ENCODE results near the gene ZBTB22. TPM values are rescaled to one million over a fixed set of nuclear protein-coding genes. Genes with fewer than 3 reads are reported as not detected.

The ZBTB22 gene
- polyA plus RNA-seq, 1 donor (not counting 4 experiments of a cell fraction or from before 2014, with no cell fraction given): 6.5 TPM

- no peaks in the 10 kb centered on the region for H3K9me3 ChIP-seq (ENCODE audit: control insufficient read depth, low read depth, low read length)
- peak overlapping the region; percentile 99 for H3K27ac ChIP-seq (ENCODE audit: control insufficient read depth, insufficient read depth, low read length)
- H3K4me3 ChIP-seq (ENCODE audit: control insufficient read depth in 2 of 3, extremely low read depth in 1 of 3, insufficient read depth in 2 of 3, low read depth in 1 of 3, low read length in 3 of 3): peak overlapping the region; percentile 76 to 100 (median 96)
- H3K27me3 ChIP-seq (ENCODE audit: control insufficient read depth, extremely low read depth, insufficient read depth, low read length): no peaks in the 10 kb centered on the region
- H3K4me1 ChIP-seq (ENCODE audit: control insufficient read depth, extremely low read depth, insufficient read depth, low read length): peaks cover 35% of the 10 kb centered on the region
- H2AFZ ChIP-seq (ENCODE audit: control insufficient read depth, low read length): no peak overlapping the region
- no peak for FAIRE-seq
- no peak for TF ChIP-seq CTCF (optimal IDR thresholded peaks at IDR 0.05 in 1 of 3, IDR thresholded peaks at IDR 0.05 in 1 of 3, conservative IDR thresholded peaks at IDR 0.05 in 1 of 3; ENCODE audit: extremely low read depth in 1 of 3, insufficient read depth in 2 of 3, low read length in 3 of 3)
- TF ChIP-seq EZH2 (IDR thresholded peaks at IDR 0.05; ENCODE audit: low read length): no peak
- peaks cover 34% of the 10 kb centered on the region for H4K20me1 ChIP-seq (ENCODE audit: control insufficient read depth, extremely low read depth, insufficient read depth, low read length)
- no peak for DNase-seq (ENCODE audit: low read depth, low spot score)
- peaks cover 2% of the 10 kb centered on the region for H3K9me1 ChIP-seq (ENCODE audit: control insufficient read depth, extremely low read depth, insufficient read depth, low read length)
- H3K4me2 ChIP-seq (ENCODE audit: control insufficient read depth, extremely low read depth, insufficient read depth, low read depth, low read length): peak overlapping the region; percentile 93
- peak overlapping the region; percentile 98 for H3K9ac ChIP-seq (ENCODE audit: control insufficient read depth, extremely low read depth, insufficient read depth, low read length)
- peaks cover 21 to 52% of the 10 kb centered on the region in 2 experiments for H3K36me3 ChIP-seq (ENCODE audit: control insufficient read depth in 2 of 2, extremely low read depth in 1 of 2, insufficient read depth in 2 of 2, low read length in 2 of 2)
- dilution Hi-C loops (cut with MboI; ENCODE audit: extremely low pct_ligation_motif_present, low sequenced_read_pairs): no loop called here
- H3K79me2 ChIP-seq (ENCODE audit: control insufficient read depth, insufficient read depth, low read length): peaks cover 54% of the 10 kb centered on the region
Observed at GRCh38 chr6:33273924-33274902, 43.3 kb downstream of the ZBTB22 start.

DNA sequence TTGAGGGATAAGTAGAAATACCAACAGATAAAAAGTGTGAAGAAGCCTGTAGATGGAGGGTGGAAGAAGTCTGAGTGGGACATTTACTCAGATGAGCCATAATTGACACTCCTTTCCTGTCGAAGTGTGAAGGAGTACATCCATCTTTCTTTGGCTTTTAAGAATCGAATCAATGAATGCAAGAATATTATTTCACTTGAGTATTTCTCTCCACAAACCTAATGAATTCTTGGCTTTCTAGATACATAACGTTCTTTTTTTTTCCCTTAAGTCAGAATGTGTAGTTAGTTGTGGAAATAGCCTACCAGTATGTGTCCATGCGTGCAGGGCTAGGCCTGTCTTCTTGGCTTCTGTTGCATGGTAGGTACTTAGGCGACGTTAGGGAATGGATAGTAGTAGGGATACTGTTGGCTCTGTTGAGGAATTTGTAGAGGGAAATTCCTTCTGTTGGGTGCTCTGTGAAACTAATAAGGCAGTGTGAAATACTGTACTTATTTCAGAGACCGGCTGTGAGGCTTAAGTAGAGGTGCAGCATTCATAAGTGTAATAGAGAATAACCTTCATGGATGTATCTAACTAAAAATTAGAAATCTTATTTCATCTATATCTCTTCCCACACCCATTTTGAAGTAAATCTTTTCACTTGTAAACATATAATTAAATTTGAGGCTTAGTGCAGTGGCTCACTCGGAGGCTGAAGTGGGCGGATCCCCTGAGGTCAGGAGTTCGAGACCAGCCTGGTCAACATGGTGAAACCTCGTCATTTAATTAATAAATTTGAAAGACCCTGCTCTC lies 44.2 kb downstream of the ZBTB22 start:
- peaks cover 2% of the 10 kb centered on the region for H3K9me1 ChIP-seq (ENCODE audit: control insufficient read depth, extremely low read depth, insufficient read depth, low read length)
- H3K27ac ChIP-seq (ENCODE audit: control insufficient read depth, insufficient read depth, low read length): peak overlapping the region; percentile 99
- peaks cover 23 to 53% of the 10 kb centered on the region in 2 experiments for H3K36me3 ChIP-seq (ENCODE audit: control insufficient read depth in 2 of 2, extremely low read depth in 1 of 2, insufficient read depth in 2 of 2, low read length in 2 of 2)
- no peaks in the 10 kb centered on the region for H3K9me3 ChIP-seq (ENCODE audit: control insufficient read depth, low read depth, low read length)
- H2AFZ ChIP-seq (ENCODE audit: control insufficient read depth, low read length): no peak overlapping the region
- peak overlapping the region; percentile 93 for H3K4me2 ChIP-seq (ENCODE audit: control insufficient read depth, extremely low read depth, insufficient read depth, low read depth, low read length)
- dilution Hi-C loops (cut with MboI; ENCODE audit: extremely low pct_ligation_motif_present, low sequenced_read_pairs): no loop called here
- H3K9ac ChIP-seq (ENCODE audit: control insufficient read depth, extremely low read depth, insufficient read depth, low read length): peak overlapping the region; percentile 98
- H3K4me1 ChIP-seq (ENCODE audit: control insufficient read depth, extremely low read depth, insufficient read depth, low read length): peaks cover 35% of the 10 kb centered on the region
- H3K79me2 ChIP-seq (ENCODE audit: control insufficient read depth, insufficient read depth, low read length): peaks cover 54% of the 10 kb centered on the region
- no peak for TF ChIP-seq EZH2 (IDR thresholded peaks at IDR 0.05; ENCODE audit: low read length)
- TF ChIP-seq CTCF (optimal IDR thresholded peaks at IDR 0.05 in 1 of 3, IDR thresholded peaks at IDR 0.05 in 1 of 3, conservative IDR thresholded peaks at IDR 0.05 in 1 of 3; ENCODE audit: extremely low read depth in 1 of 3, insufficient read depth in 2 of 3, low read length in 3 of 3): no peak
- FAIRE-seq (no peak), DNase-seq (ENCODE audit: low read depth, low spot score) (no peak)
- peak overlapping the region; percentile 76 to 100 (median 96) for H3K4me3 ChIP-seq (ENCODE audit: control insufficient read depth in 2 of 3, extremely low read depth in 1 of 3, insufficient read depth in 2 of 3, low read depth in 1 of 3, low read length in 3 of 3)
- no peaks in the 10 kb centered on the region for H3K27me3 ChIP-seq (ENCODE audit: control insufficient read depth, extremely low read depth, insufficient read depth, low read length)
- H4K20me1 ChIP-seq (ENCODE audit: control insufficient read depth, extremely low read depth, insufficient read depth, low read length): peaks cover 34% of the 10 kb centered on the region
